ENCODE results near the gene RAB1B. TPM values are rescaled to one million over a fixed set of nuclear protein-coding genes. Genes with fewer than 3 reads are reported as not detected.
A peak's percentile ranks its signal among the peaks of the same experiment; 100 is the strongest.

The RAB1B gene
- polyA plus RNA-seq (ENCODE audit: insufficient read length in 4 of 4) = 100 to 1,000 TPM; 122 to 168 (median 138) TPM

DNA sequence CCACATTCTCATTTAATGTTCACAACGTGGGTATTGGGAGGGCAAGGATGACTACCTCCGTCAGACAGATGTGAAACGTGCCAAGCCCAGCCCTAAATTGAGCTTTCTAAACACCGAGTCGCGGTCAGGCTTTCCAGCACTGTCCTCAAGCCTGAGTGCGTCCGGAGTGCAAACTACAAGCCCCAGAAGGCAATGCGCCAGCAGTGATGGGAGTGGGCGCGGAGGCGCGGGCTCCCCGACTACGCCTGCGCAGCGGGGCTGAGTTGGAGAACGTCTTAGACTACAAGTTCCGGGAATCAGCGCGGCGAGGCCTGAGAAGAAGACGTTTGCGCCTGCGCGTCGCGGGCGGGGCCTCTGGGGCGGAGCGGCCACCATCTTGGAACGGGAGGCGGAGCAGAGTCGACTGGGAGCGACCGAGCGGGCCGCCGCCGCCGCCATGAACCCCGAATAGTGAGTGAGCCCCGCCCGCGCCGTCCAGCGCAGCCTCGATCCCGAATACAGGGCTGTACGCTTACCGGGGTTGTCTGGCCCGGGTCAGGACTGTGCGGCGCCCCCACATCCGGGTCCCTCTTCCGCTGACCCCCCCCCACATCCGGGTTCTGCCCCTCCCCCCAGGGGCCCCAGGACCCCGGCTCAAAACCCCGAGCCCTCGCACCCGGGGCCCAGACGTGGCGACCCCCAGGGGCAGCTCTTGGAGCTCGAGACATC lies at the start of gene RAB1B:
RAB1B (plus strand) TSS at position 396 of the 708 bp plus-strand sequence; CDS start at position 437, 41 bp downstream.
- DNase-seq (ENCODE audit: low read depth in 4 of 4, low spot score in 2 of 4) = peak; percentile 99

DNA sequence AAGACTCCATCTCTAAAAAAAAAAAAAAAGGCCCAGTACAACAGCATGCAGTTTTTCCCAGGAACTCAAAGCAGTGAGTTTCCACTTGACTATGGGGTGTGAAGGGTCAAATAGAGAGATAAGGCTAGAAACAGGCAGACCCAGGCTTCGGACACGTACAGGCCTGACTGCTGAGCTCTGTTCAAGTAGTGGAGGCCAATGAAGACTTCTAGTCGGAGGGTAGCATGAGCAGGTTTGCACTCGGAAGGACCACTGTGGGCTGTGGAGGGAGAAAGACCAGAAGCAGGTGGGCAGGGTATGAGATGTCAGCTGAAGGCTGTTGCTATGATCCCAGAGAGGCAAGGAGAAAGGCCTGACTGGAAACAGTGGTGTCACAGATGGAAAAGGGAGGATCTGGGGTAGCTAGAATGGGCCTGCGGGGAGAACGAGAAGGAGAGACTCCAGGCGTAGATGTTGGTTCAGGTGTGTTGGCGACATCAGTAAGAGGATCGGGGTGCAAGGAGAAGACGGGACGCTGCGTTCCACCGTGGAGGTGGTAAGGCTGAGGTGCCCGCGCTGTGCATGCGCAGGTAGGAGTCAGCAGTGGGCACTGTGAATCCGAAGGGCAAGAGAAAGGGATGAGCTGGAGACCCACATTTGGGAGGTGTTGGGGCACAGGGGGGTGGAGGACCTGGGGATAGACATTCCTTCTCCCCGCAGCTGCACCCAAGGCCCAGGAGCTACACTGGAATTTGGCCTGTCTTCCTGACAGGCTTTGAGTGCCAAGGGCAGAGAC lies 49.4 kb upstream of the RAB1B start:
- DNase-seq (ENCODE audit: low read depth in 4 of 4, low spot score in 2 of 4) = no peak

DNA sequence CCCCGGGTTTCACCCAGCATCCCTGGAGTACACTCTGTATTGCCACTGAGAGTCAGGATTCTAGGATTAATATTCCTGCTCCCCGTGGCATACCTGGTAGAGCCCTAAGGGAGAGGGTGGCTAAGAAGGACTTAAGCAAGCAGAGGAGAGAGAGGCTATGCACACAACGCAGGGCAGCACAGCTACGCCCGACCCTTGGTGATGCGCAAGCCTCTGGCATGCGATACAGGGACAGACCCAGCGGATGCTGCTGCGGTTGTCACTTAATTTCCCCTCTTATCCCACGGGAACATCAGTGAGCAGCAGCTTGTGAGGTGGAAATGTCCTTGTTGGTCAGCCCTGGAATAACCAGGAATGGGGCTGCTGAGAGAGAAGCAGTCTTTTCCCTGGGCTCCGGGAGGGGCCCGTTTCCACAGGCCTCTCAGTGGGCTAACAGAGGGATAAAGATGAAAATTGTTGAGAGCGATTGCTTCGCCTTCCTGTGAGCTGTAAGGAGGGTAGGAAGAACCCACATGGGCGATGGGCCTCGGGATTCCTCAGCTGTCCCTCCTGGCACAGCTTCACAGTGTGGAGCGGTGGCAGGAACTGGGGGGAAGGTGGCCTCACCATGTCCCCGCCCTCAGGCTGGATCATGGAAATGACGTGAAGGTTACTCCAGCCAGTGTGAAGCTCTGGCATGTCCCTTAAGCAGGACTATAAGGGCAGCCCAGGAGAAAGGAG lies 48.4 kb upstream of the RAB1B start:
- no peak for DNase-seq (ENCODE audit: low read depth in 4 of 4, low spot score in 2 of 4)

DNA sequence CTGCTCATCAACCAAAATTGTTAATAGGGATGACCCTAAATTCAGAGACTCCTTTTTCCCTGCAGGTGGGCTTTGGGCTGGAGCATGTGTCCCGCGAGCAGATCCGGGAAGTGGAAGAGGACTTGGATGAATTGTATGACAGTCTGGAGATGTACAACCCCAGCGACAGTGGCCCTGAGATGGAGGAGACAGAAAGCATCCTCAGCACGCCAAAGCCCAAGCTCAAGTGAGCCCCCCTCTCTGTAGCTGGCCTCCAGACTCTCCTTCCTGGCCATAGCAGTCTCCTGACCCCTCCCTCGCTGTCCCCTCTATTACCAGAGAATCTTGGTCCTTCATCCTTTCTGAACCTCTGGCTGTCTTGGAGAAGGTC lies 47.9 kb upstream of the RAB1B start:
- DNase-seq (ENCODE audit: low read depth in 4 of 4, low spot score in 2 of 4) = no peak

DNA sequence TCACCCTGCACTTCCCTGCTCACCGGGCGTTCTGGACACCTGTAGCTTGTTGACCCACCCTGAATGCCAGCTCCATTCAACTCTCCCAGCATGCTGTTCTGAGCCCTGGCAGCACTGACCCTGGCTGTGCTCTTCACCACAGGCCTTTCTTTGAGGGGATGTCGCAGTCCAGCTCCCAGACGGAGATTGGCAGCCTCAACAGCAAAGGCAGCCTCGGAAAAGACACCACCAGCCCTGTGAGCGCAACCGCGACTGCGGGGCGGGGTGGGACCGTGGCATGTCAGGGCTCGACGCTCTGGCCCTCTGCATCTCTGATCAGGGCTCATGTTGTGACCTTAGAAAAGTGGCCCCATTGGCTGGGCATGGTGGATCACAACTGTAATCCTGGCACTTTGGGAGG lies 47.4 kb upstream of the RAB1B start:
- DNase-seq (ENCODE audit: low read depth in 4 of 4, low spot score in 2 of 4) = no peak

DNA sequence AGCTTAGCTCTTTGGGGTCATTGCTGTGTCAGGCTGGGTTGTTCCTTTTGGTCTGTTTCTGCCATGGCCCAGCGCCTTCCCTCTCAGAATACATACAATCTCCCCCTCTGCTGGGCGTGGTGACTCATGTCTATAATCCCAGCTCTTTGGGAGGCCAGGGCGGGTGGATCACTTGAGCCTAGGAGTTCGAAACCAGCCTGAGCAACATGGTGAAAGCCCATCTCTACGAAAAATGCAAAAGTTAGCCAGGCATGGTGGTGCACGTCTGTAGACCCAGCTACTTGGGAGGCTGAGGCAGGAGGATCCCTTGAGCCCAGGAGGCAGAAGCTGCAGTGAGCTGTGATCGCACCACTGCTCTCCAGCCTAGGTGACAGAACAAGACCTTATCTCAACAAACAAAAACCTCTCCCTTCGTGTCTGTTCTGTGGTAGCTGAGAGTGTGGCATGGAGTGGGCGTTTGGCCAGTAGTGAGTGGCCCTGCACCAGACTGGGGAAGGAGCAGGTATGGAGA lies 46.7 kb upstream of the RAB1B start:
- no peak for DNase-seq (ENCODE audit: low read depth in 4 of 4, low spot score in 2 of 4)

DNA sequence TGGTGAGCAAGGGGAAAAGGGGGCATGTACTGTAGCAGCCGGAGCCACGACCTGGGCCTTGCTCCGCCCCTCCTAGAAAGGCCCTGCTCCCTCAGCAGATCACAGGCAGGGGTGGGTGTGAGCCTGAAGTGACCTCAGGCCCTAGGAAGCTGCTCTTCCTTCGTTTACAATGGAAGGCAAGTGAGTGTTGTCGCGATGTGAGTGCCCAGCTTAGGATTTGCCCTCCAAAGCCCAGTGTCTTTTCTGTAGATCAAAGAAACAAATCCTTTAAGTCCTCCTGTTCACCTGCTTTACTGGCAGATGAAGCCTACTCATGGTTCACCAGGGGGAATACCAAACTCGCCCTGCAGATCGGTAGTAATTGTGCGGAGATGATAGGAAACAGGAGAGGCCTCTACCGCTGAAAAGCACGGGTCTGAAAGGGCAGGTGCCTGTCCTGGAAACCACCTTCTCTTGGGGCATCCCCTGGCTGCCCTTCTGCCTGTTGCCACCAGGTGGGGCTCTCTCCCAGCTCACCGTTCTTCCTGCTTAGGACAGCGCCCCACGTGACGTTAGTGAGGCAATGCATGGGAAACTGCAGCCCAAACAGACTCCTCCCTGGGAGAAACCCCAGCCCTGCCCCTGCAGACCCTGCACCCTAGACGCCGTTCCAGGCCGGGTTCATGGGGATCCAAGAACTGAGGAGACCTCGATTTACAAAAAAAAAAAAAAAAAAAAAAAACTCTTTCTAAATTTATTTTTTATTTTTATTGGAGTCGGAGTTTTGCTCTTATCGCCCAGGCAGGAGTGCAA lies 45.9 kb upstream of the RAB1B start:
- DNase-seq (ENCODE audit: low read depth in 4 of 4, low spot score in 2 of 4) = peak; percentile 50 to 78 (median 70)

DNA sequence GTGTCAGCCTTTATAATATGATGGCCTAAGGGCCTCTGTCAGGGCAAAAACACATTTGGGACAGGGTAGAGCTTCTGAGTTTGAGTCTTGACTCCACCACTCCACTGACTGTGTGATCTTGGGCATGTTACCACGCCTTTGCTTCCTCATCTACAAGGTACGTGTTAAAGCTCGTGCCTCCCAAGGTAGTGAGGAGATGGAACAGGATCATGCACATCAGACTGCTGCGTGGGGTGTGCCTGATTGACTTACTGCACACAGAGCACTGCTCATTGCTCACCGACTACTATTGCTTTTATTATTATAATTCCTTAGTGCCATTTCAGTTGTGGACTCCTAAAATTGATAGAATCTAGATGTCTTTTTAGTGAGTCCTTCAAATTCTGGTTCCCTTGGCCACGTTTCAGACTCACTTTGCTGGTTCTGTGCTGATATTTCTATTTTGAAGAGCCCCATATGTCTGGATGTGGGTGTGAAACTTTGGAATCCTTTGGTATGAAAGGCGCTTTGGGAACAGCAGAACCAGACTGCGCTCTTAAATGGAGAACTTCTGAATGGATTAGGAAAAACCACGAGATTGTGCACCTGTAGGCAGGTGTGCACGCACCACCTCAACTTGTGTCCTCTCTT lies 44.1 kb upstream of the RAB1B start:
- no peak for DNase-seq (ENCODE audit: low read depth in 4 of 4, low spot score in 2 of 4)

DNA sequence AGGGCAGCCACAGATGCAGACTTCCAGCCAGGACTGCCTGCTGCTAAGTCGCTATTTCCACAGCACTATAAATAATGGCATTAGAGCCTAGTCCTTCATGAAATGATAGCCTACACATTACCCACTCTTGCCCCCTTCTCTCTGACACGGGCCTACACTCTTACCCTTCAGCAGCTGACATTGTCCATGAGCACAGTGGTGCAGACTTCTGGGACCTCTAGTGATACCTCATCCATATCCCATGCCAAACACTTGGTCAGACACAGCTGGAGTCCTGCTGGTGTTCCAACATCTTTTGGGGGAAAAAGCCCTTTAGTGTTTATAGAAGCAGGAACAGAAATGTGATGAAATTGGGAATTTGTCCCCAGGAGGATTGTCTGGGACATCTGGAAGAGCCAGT lies 43.4 kb upstream of the RAB1B start:
- DNase-seq (ENCODE audit: low read depth in 4 of 4, low spot score in 2 of 4) = no peak

DNA sequence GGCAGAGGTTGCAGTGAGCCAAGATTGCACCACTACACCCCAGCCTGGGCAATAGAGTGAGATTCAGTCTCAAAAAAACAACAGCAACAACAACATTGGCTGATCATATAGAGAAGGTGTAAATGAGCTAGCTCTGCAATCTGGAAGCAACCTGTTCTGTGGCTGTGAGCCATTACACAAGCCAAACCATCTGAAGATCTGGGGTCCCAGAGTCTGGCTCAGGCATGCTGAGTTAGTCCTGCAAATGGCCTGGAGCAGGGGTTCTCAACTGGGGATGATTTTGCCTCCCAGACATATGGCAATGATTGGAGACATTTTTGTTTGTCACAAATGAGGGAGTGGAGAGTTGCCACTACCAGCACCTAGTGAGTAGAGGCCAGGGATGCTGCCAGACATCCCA lies 42.3 kb upstream of the RAB1B start:
- no peak for DNase-seq (ENCODE audit: low read depth in 4 of 4, low spot score in 2 of 4)

DNA sequence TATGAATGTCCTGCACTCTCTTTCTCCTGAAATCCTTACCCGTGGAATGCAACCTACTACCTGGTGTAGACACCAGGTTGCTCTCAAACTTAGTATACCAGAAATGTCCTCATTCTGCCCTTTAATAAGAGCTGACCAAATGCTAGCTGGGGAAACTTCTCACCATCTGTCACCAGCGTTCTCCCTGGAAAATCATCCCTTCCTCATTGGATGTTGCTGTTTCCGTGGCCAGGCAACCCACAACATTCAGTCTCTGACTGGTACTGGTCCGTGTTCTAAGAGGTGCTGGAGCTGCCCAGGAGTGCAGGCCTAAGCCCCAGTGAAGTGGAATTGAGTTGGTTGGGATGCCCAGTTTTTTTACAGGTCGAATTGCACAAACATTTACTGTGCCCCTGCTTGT lies 40.7 kb upstream of the RAB1B start:
- DNase-seq (ENCODE audit: low read depth in 4 of 4, low spot score in 2 of 4) = no peak

DNA sequence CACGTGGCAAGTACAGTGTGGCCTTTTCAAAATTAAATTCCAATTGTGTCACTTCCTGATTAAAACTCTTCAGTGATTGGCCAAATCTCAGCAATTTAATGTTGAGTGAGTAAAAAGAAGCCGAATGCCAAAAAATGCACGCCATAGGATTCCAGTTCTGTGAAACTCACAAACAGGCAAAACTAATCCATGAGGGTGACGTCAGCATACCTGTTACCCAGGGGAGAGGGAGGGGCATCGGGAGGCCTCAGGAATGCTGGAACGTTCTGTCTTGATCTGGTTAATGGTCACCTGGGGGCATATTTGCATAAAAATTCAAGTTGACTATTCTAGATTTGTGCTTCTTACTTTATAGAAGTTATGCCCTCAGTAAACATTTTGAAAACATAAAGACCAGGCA lies 39.9 kb upstream of the RAB1B start:
- peak in 2 of 4 donors; percentile 11 to 33 for DNase-seq (ENCODE audit: low read depth in 4 of 4, low spot score in 2 of 4)

DNA sequence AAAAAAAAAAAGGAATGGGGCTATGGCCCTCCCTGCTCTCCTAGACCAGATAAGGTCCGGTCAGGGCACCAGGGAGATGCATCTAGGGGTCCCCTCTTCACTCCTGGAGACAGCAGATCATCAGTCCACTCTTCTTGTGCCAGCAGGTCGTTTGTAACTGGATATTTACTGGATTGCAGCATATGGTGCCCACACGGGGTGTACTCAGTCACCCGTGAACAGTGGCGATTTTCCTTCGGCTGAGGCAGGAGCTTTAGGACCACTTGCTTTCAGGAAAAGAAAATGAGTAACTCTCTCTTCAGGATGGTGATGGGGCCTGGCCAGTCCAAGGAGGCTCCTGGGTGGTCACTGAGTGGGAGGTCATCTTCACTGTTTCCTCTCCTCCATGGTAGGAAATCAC lies 38.3 kb upstream of the RAB1B start:
- DNase-seq (ENCODE audit: low read depth in 4 of 4, low spot score in 2 of 4) = no peak

DNA sequence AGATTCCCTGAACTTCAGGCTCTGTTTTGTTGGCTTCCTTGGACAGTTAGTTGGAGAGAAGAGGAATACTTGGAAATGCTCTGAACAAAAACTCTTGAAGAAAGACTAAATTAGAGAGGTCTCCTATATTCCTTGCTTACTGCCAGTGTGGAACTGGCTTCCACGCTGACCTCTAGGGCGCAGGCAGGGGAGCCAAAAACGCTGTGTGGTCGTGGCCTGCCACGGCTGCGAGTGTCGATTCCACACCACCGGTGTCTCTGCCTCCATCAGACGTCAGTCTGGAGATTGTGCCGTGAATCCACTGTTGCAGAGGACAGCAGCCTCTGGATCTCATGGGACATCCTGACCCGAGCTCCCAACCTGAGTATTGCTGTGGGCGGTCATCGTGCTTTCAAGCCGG lies 37.5 kb upstream of the RAB1B start:
- DNase-seq (ENCODE audit: low read depth in 4 of 4, low spot score in 2 of 4) = no peak

DNA sequence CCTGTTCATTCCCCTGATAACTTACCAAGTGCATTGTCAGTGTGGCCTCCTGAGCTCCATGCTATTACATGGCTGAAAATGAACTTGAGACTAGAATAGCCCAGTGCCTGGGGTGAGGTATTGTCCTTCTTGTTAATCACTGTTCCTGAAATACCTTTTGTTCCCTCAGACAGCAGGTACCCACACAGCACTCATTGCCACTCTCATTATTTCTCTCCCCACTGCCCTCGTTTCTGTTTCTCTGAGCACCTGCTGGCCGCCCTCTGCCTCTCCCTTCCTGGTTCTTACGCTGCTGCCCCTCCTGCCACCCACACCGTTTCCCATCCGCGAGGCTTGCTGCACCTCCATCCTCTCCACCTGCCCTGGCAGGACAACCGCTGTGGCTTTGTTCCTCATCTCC lies 36.9 kb upstream of the RAB1B start:
- no peak for DNase-seq (ENCODE audit: low read depth in 4 of 4, low spot score in 2 of 4)

DNA sequence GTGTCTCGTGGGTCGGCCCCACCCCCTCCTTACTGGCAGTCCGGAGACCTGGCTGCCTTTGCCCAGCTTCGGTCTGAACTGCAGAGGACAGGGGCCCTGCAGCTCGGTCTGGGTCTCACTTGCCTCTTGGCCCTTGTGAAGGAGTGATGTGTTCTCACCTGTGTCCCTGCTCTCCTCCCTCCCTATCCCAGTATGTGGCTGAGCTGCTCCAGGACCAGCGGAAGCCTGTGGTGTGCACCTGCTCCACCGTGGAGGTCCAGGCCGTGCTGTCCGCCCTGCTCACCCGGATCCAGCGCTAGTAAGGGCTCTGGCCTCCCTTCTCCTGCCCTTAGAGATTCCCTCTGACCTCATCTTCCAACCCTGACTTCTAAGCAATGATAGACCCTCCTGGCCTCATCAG lies 35.7 kb upstream of the RAB1B start:
- no peak for DNase-seq (ENCODE audit: low read depth in 4 of 4, low spot score in 2 of 4)

DNA sequence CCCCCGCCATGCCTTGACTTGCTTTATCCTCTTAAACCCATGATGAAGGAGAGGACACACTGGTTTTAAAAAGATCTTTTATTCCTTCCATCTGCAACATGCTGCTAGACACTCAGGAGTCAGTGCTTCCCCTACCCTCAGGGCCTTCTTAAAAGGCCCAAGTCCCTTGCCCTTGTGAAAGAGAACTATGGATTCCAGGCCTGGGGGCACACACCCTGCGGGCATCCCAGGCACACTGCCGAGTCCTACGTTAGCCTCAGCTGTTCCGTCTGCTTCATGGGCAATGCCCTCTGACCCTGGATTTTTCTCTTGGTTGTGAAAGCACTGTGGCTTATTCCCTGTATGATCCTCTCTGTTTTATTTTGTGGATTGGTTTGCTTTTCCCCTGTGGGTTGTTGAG lies 35.1 kb upstream of the RAB1B start:
- DNase-seq (ENCODE audit: low read depth in 4 of 4, low spot score in 2 of 4) = no peak

DNA sequence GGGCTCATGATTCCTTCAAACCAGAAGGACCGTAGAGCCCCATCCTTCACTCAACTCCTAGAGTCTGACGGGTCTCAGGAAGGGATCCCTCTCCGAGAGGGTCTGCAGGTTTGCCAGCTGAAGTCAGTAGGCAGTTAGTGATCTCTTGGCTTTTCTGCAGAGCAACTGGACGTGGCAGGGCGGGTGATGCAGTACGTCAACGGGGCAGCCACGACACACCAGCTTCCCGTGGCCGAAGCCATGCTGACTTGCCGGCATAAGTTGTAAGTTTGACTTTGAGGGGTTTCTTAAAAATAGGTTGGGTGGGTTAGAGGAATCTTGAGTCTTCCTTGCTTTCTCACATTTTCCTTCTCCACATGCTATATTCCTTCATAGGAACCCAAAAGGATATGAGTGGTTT lies 33.3 kb upstream of the RAB1B start:
- DNase-seq (ENCODE audit: low read depth in 4 of 4, low spot score in 2 of 4) = no peak

DNA sequence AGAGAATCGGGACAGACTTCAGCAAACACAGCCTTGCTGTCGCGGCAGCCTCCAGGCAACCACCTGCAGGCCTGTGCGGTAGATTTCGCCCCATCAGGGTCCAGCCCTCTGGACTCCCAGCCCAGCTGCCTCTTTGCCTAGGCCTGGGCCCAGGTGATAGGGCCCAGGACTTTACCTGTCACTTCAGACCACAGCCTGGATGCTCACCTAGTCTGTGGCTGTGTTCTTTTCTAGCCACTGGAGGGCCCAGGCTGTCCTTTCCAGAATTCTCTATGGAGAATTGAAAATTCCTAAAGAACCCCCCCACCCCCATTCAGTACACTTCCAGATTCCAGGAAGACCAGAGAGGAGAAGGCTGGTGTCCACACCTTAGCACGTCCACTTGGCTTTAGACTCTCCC lies 30.6 kb upstream of the RAB1B start:
- DNase-seq (ENCODE audit: low read depth in 4 of 4, low spot score in 2 of 4) = no peak

DNA sequence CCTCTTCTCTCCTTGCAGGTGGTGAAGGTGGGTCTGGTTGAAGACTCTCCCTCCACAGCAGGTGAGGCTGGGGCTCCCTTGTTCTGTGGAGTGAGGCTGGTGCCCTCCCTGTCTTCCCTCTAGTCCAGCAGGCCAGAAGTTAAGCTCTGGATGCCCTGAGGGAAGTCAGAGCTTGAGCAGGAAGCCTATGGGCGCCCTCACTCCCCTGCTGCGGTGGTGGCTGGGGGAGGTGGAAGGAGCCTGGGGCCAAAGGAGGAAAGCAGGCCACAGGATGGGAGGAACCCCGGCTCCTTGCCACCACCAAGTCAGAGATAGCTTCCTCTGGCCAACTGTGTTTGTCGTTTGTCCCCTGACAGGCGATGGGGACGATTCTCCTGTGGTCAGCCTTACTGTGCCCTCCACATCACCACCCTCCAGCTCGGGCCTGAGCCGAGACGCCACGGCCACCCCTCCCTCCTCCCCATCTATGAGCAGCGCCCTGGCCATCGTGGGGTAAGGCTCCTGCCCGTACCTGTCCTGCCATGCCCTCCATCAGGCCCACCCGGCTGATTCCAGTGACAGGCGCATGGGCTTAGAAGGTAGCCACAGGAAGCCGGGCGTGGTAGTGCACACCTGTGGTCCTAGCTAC lies 29.5 kb upstream of the RAB1B start:
- DNase-seq (ENCODE audit: low read depth in 4 of 4, low spot score in 2 of 4) = no peak
